SK-N-MC (cell line): Measurements from ENCODE around the gene TMEM222.

Experiments
- EZH2 ChIP-seq: fragments of 200-600 bp; sonication (generic); IDR thresholded peaks from one replicate; pipeline ENCODE4 v1.6.1; 2017; ENCODE audit warnings: antibody characterized with exemption
- FOXP2 ChIP-seq: optimal IDR thresholded peaks from 2 replicates; pipeline ENCODE3; 2011; ENCODE audit warnings: mild to moderate bottlenecking, moderate library complexity; ENCODE audit not compliant: insufficient read depth; ENCODE audit errors: extremely low read length, control extremely low read depth
- POLR2AphosphoS5 ChIP-seq: IDR thresholded peaks from 2 replicates; pipeline ENCODE4 v1.6.1; 2012; ENCODE audit warnings: mild to moderate bottlenecking, low read depth, low read length, borderline replicate concordance

GRCh38 chr1:27297903-27298302, 24.1 kb upstream of the TMEM222 start:
- TF ChIP-seq EZH2 (no peak), POLR2AphosphoS5 (no peak), FOXP2 (no peak)
